Mucosa of descending colon (tissue), 3 donors: ENCODE results near the gene MAP7D1. TPM values are rescaled to one million over a fixed set of nuclear protein-coding genes. Genes with fewer than 3 reads are reported as not detected.

Experiments used
- ATAC-seq: fragments of 200-7000 bp; cut with Tn5 transposase; one replicate; pipeline ENCODE4 v1.9.1; 2020; ENCODE audit warnings: mild to moderate bottlenecking, moderate library complexity
- DNase-seq, 3 donors: peaks; one replicate each; pipeline ENCODE4 v3.0.0-alpha.2; 2020
- H3K36me3 ChIP-seq: fragments of 200-600 bp; one replicate; pipeline ENCODE4 v1.8.0; 2021; ENCODE audit warnings: low read depth, mild to moderate bottlenecking
- H3K4me1 ChIP-seq: fragments of 200-600 bp; one replicate; pipeline ENCODE4 v1.8.0; 2021; ENCODE audit warnings: low read depth, mild to moderate bottlenecking
- H3K4me3 ChIP-seq: fragments of 200-600 bp; one replicate; pipeline ENCODE4 v1.8.0; 2021; ENCODE audit warnings: mild to moderate bottlenecking
- H3K9me3 ChIP-seq: fragments of 200-600 bp; one replicate; pipeline ENCODE4 v1.8.0; 2021; ENCODE audit warnings: mild to moderate bottlenecking
- CTCF ChIP-seq: fragments of 200-600 bp; IDR thresholded peaks from one replicate; pipeline ENCODE4 v1.8.0; 2022; ENCODE audit warnings: antibody characterized with exemption, mild to moderate bottlenecking
- intact Hi-C, 2 donors: fragments of 100-400 bp; cut with DNase I in 1 of 2; cut with micrococcal nuclease in 1 of 2; formaldehyde crosslinking; loops; one replicate each; pipeline versions ENCODE4 v1.11.0 to v1.11.1; 2022; cut with DNase I, micrococcal nuclease
- total RNA-seq, 3 donors: library from RNA; stranded (reverse); fragmentation: NEBNext Ultra II Directional in 2 of 3; extraction: Animal tissue kit (Norgen Biotek cat#: 25700) in 2 of 3; gene quantifications; one replicate each; pipeline versions ENCODE4 v1.2.1 to v1.2.4, GENCODE V29; 2021 to 2023
- donor health status: DM: no; HTN: no; CAD: no; lungs with moderate emphysema.
- donor health status: DM: no; HTN: no; CAD: no.
- donor health status: DM: no; HTN: yes; CAD: no.

MAP7D1 gene
- total RNA-seq, 3 donors from 2014 or later: 41.5 to 161 (median 61.9) TPM

- H3K4me1 ChIP-seq: peaks cover under 1% of the 10 kb centered on the region
- no peak for TF ChIP-seq CTCF
- DNase-seq (no peak), ATAC-seq (no peak)
- no peaks in the 10 kb centered on the region for H3K36me3 ChIP-seq
- intact Hi-C loops: no loop called here
- no peak overlapping the region for H3K4me3 ChIP-seq
- H3K9me3 ChIP-seq: no peaks in the 10 kb centered on the region
Observed at GRCh38 chr1:36118447-36119204, 37.3 kb upstream of the MAP7D1 start.

- Histone ChIP-seq H3K9me3 (no peaks in the 10 kb centered on the region), H3K36me3 (no peaks in the 10 kb centered on the region), H3K4me3 (no peak overlapping the region), H3K4me1 (peaks cover 3% of the 10 kb centered on the region)
- DNase-seq: no peak
- intact Hi-C loops: no loop called here
- ATAC-seq: no peak
- no peak for TF ChIP-seq CTCF
Observed at GRCh38 chr1:36119456-36119855, 36.5 kb upstream of the MAP7D1 start.

GRCh38 chr1:36122062-36123030 lies 33.6 kb upstream of the MAP7D1 start:
- no peaks in the 10 kb centered on the region for H3K36me3 ChIP-seq
- no peak for TF ChIP-seq CTCF
- H3K9me3 ChIP-seq: no peaks in the 10 kb centered on the region
- no peak for DNase-seq
- H3K4me1 ChIP-seq: peaks cover 8% of the 10 kb centered on the region
- intact Hi-C loops: no loop called here
- no peak overlapping the region for H3K4me3 ChIP-seq
- no peak for ATAC-seq

GRCh38 chr1:36123356-36123755 lies 32.6 kb upstream of the MAP7D1 start:
- Histone ChIP-seq H3K36me3 (no peaks in the 10 kb centered on the region), H3K4me1 (peaks cover 8% of the 10 kb centered on the region), H3K4me3 (no peak overlapping the region), H3K9me3 (no peaks in the 10 kb centered on the region)
- intact Hi-C loops: no loop called here
- peak in 1 of 3 donors; percentile 37 for DNase-seq
- TF ChIP-seq CTCF: no peak
- ATAC-seq: peak; percentile 52

GRCh38 chr1:36124404-36125128 lies 31.4 kb upstream of the MAP7D1 start:
- H3K36me3 ChIP-seq: no peaks in the 10 kb centered on the region
- intact Hi-C loops: no loop called here
- H3K9me3 ChIP-seq: no peaks in the 10 kb centered on the region
- TF ChIP-seq CTCF: no peak
- no peak overlapping the region for H3K4me3 ChIP-seq
- no peak for ATAC-seq
- no peak for DNase-seq
- peaks cover 8% of the 10 kb centered on the region for H3K4me1 ChIP-seq
